ENCODE results near the gene FBXL16.

FBXL16 gene

DNA sequence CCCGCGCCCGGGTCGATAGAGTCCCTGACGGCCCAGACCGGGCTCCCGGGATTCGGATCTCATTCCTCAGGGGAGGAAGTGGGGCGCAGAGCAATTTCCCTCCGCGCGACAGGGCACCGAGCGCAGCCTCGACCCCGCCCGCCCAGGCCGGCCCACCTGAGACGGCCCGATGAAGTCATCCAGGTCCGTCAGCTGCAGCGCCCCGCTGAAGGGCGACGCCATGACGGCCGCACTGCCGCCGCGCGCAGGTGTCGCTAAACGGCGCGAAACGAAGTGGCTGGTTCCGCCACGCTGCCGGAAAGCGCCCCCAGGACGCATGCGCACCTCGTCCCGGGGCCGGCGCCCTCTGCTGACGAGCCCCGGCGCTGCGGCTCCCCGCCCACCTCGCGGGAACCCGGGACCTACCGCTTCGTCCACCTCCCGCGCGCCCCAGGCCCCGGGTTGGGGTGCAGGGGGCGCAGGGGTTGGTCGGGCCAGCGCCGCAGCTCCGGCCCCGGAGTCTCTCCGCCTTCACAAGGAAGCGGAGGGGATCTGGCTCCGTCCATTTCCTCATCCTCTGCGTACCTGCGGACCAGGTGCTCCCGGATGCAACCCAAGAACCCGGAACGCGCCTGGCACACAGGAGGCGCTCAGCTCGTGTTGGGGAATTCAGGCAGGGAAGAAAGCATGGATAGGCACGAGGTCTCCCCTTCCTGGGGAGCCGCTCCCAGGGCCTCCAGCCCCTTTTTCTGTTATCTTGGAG, 35.3 kb upstream of the FBXL16 start, which contains the start of gene CIAO3:
Gene CIAO3 (minus strand): TSS at position 234 of the 742 bp plus-strand sequence. CDS start 12 bp downstream, at position 222.
- in situ Hi-C loops (cut with MboI; ENCODE audit: low pct_unique_long_range_greater_than_20kb, low sequenced_read_pairs, unreplicated experiment) = no loop called here
- peak; percentile 98 for DNase-seq (ENCODE audit: low spot score)
- TF ChIP-seq CTCF (IDR thresholded peaks at IDR 0.05; ENCODE audit: extremely low read depth, insufficient read depth, missing control alignments) = peak; percentile 98

- DNase-seq (ENCODE audit: low spot score) = no peak
- in situ Hi-C loops (cut with MboI; ENCODE audit: low pct_unique_long_range_greater_than_20kb, low sequenced_read_pairs, unreplicated experiment) = no loop called here
- no peak for TF ChIP-seq CTCF (IDR thresholded peaks at IDR 0.05; ENCODE audit: extremely low read depth, insufficient read depth, missing control alignments)
Measured at GRCh38 chr16:740459-740763, 34.8 kb upstream of the FBXL16 start.

DNA sequence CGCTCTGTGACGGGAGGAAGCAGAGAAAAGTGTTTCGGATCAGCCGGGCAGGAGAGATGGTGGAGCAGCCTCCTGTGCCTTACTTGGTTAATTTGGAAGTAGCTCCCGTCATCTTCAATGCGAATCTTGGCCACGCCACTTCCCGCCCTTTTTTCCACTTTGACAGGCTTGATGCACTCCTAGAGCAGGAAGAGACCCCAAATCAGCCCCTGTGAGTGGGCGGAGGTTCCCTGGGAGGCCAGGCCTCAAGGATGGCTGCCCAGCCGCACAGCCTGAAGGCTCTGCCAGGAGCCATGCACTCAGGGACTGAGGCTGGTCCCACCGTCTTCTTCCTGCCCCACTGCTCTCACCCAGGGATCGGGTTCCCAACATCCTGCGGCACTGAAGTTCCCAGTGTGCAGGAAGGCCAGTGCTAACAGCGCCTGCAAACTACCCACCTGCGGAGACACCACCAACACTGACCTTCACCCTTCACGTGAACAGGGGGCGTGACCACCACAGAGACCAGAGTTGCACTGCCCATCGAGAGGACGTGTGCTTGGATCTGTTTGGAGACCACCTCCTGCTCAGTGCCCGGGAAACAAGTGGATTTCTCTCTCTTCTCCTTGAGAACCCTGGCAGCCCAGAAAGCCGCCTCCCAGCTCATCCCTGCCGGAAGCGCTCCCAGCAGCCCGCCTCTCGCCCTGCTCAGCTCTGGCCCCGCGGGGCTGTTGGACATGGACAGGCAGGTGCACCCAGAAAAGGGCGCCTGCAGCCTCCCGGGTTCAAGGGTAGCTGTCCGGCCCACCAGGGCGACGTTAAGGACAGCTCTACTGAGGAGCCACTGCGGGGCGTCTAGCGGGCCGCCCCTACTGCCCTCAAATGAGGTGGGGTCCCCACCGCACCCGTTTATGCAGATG, 34.2 kb upstream of the FBXL16 start:
- TF ChIP-seq CTCF (IDR thresholded peaks at IDR 0.05; ENCODE audit: extremely low read depth, insufficient read depth, missing control alignments) = no peak
- no peak for DNase-seq (ENCODE audit: low spot score)
- in situ Hi-C loops (cut with MboI; ENCODE audit: low pct_unique_long_range_greater_than_20kb, low sequenced_read_pairs, unreplicated experiment) = no loop called here

GRCh38 chr16:736936-737481, 31.4 kb upstream of the FBXL16 start:
- in situ Hi-C loops (cut with MboI; ENCODE audit: low pct_unique_long_range_greater_than_20kb, low sequenced_read_pairs, unreplicated experiment) = no loop called here
- DNase-seq (ENCODE audit: low spot score) = no peak
- TF ChIP-seq CTCF (IDR thresholded peaks at IDR 0.05; ENCODE audit: extremely low read depth, insufficient read depth, missing control alignments) = no peak

DNA sequence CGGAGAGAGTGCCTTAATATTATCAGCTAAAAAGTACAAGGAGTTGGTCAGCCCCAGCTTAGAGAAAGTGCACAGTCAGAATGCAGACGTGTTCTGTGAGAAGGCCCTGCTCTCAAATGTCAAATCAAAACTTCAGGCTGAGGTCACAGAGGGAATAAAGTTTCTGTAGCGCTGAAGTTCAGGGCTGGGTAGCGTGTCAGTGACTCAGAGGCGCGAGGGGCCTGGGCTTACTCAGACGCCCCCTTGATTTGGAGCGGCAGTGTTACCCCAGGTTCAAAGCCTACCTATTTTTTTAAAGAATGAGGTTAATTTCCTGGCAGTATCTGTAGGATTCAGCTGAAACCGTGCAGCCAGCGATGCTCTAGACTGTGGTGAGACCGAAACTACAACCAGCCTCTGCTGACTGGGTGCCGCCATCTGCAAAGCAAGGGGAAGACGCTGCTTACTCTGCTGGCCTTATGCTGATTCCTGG, 30.4 kb upstream of the FBXL16 start:
- in situ Hi-C loops (cut with MboI; ENCODE audit: low pct_unique_long_range_greater_than_20kb, low sequenced_read_pairs, unreplicated experiment) = no loop called here
- peak; percentile 69 for DNase-seq (ENCODE audit: low spot score)
- TF ChIP-seq CTCF (IDR thresholded peaks at IDR 0.05; ENCODE audit: extremely low read depth, insufficient read depth, missing control alignments) = no peak

- in situ Hi-C loops (cut with MboI; ENCODE audit: low pct_unique_long_range_greater_than_20kb, low sequenced_read_pairs, unreplicated experiment) = no loop called here
- no peak for DNase-seq (ENCODE audit: low spot score)
- no peak for TF ChIP-seq CTCF (IDR thresholded peaks at IDR 0.05; ENCODE audit: extremely low read depth, insufficient read depth, missing control alignments)
Measured at GRCh38 chr16:734981-735881, 29.6 kb upstream of the FBXL16 start.

Measured in GM13977 (cell line).